CD4-positive, alpha-beta T cell treated with Interleukin-17A for 1 hour (primary cell): ENCODE results near the gene IPPK.
A peak's percentile ranks its signal among the peaks of the same experiment; 100 is the strongest.

Experiments
- DNase-seq: peaks from one replicate; pipeline ENCODE4 v3.0.0-alpha.2; 2020

IPPK gene, protein sequence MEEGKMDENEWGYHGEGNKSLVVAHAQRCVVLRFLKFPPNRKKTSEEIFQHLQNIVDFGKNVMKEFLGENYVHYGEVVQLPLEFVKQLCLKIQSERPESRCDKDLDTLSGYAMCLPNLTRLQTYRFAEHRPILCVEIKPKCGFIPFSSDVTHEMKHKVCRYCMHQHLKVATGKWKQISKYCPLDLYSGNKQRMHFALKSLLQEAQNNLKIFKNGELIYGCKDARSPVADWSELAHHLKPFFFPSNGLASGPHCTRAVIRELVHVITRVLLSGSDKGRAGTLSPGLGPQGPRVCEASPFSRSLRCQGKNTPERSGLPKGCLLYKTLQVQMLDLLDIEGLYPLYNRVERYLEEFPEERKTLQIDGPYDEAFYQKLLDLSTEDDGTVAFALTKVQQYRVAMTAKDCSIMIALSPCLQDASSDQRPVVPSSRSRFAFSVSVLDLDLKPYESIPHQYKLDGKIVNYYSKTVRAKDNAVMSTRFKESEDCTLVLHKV

DNA sequence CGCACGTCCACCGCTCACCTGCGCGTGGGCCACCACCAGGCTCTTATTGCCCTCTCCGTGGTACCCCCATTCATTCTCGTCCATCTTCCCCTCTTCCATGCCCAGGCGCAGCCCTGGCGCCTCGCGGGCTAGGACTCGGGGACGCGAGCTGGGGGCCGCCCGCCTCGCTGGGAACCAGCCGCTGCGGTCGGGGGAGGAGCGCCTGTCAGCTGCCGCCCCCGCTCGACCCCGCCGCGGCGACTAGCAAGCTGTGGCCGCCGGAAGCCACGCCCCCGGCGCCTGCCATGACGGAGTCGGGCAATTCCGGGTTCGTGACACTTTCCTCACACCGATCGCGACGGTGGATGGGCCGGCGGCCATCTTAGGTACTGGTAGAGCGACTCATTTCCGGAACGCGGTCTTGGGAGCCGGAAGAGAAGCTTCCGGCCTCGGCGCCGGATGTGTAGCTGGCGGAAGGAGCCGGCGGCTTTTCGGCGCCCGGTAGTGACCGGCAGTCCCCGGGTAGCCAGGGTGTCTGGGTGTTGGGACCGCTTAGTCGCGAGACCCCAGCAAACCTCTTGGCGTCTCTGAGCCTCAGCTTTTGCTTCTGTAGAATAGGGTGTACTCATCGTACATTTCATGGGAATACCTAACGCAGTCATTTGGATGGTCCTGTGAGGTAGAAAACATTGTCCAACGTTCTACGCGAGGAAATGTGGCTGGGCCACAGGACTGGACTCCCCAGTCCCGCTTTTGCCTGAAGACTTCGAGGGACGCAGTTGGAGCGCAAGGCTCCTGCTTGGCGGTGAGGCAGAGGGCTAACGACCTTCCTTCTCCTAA lies at the start of gene IPPK:
Gene IPPK, minus strand, starts transcription at position 242 of the 819 bp plus-strand sequence. Its CDS starts 143 bp downstream, at position 99.
- peak; percentile 98 for DNase-seq

DNA sequence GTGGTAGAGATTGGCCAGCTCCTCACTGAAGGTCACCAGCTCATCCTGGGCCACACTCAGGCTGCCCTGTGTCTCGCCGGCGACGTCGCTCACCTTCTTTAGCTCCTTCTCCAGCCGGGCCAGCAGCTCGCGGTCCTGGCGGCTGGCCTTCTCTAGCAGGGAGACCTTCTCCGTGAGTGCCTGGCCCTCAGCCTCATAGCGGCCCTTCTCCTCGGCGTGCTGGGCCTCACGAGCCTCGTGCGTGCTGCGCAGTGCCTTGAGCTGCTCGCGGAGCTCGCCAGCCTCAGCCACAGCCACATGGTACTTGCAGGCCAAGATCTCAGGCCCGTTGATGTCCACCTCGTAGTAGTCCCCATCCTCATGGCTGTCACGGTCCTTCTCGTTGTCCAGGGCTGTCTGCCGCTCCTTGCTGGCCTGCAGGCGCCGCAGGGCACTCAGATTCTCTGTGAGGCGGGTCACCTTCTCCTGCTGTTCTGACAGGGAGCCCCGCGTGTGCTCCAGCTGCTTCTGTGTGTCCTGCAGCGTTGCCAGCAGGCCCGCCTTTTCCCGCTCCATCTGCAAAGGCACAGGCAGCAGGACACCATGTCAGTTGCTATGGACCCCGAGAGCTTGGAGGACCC lies 49.2 kb upstream of the IPPK start:
- DNase-seq = no peak

DNA sequence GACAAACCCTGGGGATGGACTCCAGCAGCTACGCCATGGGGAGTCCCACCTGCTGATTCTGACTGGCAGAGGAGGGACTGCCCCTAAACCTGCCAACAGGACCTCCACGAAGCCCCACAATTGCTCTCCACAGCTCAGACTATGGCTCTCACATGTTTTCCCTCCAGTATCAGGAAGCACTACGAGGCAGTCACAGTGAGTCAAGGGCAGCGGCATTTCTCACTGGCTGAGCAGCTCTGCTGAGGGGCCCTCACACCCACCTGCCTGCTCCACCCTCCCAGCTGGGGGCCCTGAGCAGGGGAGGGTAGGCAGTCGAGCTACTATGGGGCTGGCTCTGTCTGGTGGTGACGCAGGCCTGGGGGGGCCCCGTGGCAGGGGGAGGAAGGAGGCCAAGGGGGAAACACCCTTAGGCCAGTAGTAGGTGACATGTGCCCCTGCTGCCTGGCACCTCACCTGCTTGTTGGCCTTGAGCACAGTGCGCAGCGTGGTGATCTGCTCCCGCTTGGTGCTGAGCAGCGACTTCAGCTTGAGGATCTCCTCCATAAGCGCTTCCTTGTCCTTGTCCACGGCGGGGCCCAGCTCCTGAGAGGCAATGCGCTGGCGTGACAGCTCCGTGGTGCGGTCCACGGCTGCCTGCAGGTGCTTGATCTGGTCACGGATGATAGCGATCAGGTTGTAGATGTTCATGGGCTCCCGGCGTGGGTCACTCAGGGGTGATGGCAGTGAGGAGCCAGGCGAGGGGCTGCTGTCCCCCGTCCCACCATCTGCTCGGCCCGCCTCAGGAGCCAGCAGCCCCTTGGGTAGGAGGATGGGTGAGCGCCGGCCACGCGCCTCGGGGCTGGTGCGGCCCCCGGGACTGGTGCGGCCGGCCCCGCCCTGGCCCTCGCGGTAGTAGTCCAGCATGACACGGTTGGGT lies 48.4 kb upstream of the IPPK start:
- DNase-seq = no peak

DNA sequence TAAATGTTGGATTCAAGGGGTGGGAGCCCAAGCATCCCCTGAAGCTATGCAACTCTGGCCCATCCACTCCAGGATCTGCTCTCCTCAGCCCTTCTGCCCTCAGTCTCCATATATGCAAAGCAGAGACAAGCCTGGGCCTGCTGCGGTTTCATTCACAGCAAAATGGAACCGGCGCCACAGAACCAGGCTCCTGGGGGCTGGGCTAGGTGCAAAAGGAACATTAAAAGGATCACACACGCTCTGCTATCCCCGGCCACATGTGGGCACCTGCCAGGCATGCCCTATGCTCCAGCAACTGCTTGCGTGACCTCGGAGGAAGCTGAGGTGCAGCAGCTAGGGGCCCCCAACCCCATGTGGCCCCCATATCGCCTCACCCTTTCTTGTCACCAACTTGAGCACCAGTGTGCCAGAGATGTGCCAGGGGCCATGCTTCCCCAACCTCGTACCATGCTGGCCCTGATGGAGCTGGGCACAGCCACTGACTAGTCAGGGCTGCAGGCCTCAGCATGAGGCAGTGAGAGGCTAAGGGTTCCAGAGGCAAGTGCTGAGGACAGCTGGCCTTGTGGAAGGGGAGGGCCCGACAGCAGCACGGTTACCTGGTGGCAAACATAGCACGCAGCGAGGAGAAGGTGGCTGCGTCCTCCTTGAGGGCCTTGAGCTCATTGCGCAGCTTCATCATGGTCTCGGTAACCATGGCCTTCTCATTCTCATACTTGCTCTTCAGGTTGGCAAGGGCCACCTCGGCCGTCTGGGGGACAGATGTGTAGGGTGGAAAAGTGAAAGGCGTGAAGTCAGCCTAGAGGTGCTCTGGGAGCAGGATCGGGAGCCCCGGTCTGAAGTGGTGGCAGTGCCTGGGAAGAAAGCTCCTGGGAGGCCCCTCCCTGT lies 47.5 kb upstream of the IPPK start:
- DNase-seq = no peak

DNA sequence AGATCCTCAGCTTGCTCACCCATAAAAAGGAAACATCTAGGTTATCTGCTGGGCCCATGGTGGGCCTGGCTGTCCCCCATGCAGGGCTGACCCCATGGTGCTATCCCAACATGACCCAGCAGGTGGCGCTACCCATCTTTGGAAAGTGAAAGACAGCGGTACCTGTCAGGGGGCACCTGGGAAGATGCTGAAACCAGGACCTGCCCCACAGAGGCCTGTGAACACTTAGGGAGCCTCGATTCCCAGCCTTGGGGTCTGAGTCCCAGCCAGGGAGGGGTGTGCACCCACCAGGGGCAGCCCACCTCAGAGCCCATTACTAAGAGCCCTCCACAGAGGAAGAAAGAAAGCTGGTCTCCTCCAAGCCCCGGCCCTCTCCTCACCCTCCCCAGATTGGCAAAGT lies 46.6 kb upstream of the IPPK start:
- DNase-seq = peak; percentile 82

DNA sequence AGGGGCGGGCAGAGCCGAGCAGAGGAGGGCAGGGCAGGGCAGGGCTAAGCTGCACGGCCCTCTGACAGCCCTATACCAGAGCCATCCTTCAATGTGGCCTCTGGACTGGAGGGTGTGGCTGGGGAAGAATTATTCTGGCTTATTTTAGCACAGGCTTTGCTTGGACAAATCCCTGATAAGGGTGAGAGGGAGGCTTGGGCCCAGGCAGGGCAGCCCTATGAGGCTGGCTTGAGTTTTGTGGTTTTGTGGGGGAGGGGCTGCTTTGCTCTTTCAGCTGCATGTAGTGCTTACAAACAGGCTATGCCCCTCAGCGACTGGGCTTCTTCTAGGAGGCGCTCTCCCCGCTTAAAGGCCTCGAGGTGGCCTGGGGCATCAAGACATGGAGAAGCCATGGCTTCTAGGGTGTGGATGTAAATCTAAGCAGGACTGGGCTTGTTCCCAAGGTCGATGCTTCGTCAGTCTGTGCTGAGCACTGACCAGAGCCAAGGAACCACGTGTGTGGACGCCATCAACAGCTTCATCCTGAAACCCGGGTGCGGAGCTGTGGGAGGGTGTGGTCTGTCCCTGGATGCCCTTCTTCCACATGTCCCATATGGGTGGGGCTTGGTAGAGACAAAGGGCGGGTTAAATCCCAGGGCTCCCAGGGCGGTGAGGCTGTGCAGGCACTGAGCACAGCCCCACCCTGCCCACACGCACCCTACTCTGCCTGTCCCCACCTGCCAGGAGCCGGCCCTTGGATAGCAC lies 45.7 kb upstream of the IPPK start:
- no peak for DNase-seq

DNA sequence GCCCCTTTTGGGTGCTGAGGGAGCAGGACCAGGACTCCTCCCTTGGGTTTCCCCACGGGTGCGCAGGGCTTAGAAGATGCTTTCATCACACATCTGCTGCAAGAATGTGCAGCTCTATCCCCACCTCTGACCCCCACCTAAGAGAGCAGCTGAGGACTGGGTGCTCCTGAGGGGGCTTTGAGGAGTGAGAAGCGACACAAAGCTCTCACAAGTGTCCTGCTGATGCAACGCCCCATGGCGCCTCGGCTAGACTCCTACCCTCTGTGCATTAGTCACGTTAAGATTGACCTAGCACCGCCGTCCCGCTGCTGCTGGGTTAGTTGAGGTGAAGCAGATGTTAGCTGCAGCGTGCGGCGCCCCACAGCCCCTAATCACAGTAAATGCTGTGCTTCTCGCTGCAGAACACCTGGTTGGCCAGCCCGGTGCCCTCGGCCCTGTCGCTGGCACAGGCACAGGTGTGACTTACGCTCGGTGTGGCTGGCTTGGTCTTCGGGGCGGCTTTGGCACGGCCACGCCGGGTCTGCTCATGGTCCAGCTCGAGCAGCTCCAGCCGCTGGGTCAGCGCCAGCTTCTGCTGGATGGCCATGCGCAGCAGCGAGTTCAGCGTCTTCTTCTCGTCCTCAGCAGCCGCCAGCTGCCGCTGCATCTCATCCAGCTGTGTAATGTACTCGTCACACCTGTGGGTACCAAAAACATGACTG lies 45.0 kb upstream of the IPPK start:
- DNase-seq = no peak

DNA sequence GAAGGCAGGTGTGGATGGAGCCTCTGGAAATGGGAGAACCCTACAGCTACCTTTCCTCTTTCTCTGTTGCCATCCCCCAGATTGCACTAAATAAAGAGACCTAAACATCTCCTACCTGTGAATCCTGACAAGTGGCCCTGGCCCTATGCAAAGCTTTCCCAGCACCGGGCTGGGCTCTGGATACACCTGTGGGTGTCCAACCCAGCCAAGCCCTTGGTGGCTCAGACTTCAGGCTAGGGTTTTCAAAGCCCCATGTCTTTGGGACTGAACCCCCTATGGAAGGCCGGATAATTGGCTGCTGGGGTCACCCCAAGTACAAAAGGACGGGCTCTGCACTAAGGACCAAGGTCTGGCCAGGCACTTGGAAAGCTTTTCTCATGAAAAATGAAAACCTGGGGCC lies 44.1 kb upstream of the IPPK start:
- no peak for DNase-seq

DNA sequence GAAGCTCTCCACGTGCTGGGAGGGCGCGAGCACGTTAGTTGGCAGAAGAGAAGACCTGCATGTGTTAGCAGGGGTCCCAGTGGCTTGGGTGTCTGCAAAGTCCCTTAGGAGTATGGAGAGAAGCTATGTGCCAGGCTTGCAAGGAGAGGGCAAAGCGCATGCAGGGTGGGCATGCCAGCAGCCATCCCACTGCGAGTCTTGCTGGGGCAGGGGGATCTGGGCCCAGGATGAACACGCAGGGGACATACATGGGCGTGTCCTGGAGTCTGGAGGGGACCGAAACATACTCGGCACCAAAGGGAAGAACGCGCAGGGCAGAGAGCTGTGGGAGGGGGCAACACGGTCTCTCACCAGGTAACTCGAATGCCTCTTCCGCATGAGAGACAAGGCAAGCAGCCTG lies 43.6 kb upstream of the IPPK start:
- DNase-seq = no peak

DNA sequence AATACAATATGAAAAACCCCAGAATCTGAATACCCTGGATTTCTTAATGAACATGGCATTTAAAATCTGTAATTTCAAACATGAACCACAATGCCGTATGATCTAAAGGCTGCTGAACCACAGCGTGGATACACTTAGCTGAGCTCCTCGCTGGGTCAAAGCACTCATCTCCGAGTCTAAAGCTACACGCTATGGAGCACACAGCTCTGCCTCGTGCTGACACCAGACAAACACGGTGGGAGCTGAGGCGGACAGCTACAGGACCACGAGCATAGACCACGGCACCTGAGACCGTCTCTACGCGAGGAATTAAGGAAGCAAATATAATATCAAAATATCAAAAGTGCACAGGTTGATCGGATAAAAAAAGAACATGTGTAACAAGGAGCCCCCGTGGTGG lies 42.8 kb upstream of the IPPK start:
- DNase-seq = no peak

DNA sequence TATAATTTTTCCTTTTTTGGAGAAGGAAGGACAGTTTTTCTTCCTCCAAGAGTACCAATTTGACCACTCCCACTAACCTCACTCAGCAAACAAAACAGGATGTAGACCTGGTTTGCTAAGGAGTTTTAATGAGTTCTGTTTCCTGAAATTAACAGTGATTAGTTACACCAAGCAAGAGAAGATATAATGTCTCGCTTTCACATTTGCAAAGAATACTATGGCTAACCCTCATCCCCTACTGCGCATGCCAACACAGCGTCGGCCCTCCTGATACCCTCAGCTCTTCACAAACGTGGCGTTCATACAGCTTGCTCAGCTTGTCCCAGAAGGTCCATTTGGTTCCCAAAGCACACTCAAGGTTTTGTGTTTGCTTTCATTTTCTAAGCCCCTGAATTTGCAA lies 41.9 kb upstream of the IPPK start:
- DNase-seq = peak; percentile 33

DNA sequence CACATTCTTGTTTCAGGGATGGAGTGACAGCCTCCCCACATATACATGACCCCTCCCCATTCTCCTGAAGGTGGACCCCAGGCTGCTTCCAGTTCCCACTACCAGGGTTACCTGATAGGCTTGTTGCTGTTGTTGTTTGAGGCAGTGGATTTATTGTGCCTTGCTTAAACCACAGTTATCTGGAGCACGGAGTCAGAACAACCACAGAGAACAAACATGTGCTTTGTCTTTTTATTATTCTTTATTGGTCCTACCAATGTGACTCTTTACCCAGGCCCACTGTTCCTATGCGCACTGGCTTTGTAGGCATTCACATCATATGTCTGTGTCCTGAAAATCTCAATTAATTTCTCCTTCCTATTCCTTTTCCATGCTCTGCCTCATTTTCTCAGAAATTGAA lies 41.2 kb upstream of the IPPK start:
- DNase-seq = no peak

DNA sequence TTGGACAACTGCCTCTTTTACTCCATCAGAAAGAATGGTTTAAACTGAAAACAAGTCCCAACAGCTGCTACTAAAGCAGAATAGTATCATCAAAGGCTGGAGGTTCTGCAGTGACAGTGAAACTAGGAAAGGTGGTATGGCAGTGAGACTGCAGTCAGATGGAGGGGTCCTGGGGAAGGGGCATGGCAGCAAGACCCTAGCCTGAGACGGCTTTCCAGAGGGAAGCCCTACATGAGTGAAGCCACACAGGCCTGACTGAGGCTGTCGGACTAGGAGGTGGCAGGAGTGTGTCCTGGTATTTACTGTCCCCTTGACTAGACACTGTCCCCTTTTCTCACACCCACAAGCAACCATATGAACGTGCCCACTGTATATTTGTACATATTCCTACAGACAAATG lies 40.4 kb upstream of the IPPK start:
- no peak for DNase-seq

DNA sequence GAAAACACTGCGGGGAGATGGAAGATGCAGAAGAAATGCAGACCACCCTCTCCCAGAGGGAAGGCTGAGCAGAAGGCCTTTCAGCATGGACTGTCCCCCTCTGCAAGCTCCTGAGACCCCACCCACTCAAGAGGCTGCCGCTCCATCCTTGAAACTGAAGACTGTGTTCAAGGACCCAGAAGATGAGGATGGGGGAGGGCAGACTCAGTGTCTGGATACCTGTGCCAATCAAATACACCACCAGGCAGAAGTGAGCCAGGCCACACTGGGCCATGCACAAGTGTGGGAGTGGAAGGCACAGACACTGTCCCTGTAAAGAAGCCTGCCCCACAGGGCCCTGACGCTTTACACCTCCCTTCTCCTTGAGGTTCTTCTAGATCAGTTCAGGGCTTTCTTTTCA lies 40.0 kb upstream of the IPPK start:
- no peak for DNase-seq

DNA sequence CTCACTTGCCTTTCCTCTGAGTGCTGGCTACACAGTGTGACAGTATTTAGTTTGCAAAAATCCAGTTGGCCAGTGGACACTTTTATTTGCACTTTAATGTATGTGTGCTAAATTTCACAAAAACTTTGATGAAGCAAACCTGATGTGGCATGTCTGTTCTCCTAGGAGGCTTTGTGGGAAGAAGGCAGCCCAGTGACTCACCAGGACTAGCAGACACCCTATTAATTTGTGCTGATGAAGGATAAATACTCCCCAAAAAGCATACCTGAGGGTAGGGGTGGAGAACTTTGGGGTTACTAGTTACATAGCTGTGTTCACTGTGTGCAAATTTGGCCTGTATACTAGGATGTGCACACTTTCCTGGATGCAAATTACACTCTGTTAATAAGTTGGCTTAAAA lies 39.3 kb upstream of the IPPK start:
- DNase-seq = no peak

DNA sequence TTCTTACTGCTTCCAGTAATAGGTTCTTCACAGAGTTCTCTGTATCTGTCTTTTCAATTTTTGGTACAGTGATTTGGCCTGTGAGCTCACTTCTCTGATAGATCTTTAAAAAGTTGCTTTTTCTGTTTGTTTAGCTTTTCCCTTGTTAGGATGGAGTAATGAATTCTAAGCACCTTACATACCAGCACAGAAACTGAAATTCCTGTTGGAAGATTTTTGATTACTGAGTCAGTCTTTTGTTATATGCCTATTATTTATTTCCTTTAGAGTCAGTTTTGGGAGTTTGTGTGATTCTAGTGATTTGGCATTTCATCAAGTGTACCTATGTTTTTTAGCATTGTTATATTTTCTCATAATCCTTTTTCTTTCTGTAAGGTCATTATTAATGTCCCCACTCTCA lies 37.6 kb upstream of the IPPK start:
- DNase-seq = no peak

DNA sequence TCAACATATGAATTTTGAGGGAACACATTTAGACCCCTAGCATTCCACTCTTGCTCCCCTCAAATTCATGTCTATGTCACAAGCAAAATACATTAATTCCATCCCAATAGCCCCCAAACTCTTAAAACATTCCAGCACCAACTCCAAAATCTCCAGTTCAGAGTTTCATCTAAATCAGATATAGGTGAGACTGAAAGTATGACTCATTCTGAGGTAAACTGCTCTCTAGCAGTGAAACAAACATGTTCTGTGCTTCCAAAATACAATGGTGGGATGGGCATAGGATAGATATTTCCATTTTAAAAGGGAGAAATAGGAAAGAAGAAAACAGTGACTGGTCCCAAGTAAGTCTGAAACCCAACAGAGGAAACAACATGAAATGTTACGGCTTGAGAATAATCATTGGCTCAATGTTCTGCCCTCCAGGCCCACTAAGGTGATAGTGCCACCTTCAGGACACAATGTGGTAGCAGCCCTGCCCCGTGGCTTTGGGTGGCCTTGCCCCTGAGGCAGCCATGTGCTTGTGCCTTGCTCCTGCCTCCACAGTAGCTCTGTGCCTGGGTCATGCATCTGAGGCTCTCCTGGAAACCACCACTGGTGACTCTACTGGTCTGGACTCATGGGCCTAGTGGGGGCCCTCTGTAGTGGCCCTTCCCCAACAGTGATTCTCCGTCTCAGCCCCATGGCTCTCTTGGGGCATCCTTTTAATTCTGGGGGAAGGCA lies 36.4 kb upstream of the IPPK start:
- DNase-seq = peak; percentile 56

DNA sequence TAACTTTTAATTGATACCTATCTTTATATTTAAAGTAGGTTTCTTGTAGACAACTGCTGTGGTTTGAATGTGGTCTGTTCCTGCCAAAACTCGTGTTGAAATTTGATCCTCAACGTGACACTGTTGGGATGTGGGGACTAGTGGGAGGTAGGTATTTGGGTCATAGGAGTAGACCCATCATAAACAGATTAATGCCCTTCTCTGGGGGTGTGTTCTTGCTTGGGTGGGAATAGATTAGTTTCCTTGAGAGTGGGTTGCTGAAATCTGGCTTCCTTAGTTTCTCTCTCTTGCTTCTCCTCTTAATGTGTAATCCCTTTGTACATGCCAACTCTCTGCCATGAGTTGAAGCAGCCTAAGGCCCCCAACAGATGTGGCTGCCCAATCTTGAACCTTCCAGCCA lies 34.6 kb upstream of the IPPK start:
- no peak for DNase-seq

DNA sequence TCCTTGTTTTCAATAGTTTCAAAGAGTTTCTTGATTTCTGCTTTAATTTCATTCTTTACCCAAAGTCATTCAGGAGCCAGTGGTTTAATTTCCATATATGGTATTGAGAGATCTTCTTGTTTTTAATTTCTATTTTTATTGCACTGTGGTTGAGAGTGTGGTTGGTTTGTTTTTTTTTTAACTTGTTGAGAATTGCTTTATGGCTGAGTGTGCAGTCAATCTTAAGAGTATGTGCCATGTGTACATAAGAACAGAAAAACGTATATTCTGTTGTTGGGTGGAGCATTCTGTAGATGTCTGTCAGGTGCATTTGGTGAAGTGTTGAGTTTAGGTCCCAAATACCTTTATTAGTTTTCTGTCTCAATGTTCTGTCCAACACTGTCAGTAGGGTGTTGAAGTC lies 26.7 kb upstream of the IPPK start:
- no peak for DNase-seq
